Testis (tissue), 2 donors: Measurements from ENCODE around the gene IPP.

Experiments used
- POLR2A ChIP-seq: fragments of 450-650 bp; IDR thresholded peaks from one replicate; pipeline ENCODE4 v1.6.1; 2017; ENCODE audit warnings: antibody characterized with exemption, mild to moderate bottlenecking, moderate library complexity
- TF ChIP-seq, protein P1 (sequence below), 3 experiments: fragments of 450-650 bp in 2 of 3; fragments of 200-600 bp in 1 of 3; sonication (generic) in 1 of 3; IDR thresholded peaks; one replicate each; pipeline ENCODE4 v1.5.1; 2016 to 2019; ENCODE audit warnings: antibody characterized with exemption in 3 of 3, mild to moderate bottlenecking in 2 of 3, moderate library complexity in 1 of 3

DNA sequence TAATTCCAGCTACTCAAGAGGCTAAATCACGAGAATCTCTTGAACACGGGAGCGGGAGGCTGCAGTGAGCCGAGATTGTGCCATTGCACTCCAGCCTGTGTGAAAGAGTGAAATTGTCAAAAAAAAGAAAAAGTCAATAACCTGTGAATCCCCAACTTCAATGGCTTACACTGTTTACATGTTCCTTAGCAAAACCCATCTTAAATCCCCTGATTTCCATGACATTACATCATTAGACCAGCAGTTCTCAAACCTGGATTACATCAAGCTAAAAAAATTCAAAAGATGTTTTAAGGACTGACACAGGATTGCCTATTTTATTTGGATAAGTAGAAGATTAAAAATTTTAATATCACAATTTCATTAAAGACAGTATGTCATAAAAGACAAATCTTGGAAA, 76.5 kb downstream of the IPP start:
- TF ChIP-seq, protein P1, sequence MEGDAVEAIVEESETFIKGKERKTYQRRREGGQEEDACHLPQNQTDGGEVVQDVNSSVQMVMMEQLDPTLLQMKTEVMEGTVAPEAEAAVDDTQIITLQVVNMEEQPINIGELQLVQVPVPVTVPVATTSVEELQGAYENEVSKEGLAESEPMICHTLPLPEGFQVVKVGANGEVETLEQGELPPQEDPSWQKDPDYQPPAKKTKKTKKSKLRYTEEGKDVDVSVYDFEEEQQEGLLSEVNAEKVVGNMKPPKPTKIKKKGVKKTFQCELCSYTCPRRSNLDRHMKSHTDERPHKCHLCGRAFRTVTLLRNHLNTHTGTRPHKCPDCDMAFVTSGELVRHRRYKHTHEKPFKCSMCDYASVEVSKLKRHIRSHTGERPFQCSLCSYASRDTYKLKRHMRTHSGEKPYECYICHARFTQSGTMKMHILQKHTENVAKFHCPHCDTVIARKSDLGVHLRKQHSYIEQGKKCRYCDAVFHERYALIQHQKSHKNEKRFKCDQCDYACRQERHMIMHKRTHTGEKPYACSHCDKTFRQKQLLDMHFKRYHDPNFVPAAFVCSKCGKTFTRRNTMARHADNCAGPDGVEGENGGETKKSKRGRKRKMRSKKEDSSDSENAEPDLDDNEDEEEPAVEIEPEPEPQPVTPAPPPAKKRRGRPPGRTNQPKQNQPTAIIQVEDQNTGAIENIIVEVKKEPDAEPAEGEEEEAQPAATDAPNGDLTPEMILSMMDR (IDR thresholded peaks at IDR 0.05) = no peak
- TF ChIP-seq POLR2A = no peak
